ENCODE data around the gene CLSTN1.
A peak's percentile ranks its signal among the peaks of the same experiment; 100 is the strongest.

Gene CLSTN1

DNA sequence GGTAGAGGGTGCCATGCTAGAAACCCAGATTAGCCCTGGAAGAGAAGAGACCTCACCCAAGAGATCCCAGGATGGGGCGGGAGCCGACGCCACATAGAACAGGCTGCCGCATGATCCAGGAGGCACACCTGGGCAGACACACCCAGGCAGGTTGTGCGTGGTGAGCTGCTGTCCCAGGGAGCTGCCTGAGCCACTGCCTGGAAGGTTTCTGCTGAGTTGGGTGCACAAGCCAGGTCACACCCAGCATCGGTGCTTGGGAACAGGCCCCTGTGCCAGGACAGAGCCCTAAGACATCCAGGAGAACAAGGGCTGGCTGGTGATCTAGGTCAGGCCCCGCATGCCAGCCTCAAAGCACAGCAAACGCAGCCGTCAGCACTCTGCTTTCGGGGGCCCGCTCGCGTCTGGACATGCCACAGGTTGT, 46.1 kb upstream of the CLSTN1 start:
- peak; percentile 41 for DNase-seq (ENCODE audit: low spot score)
- CTCF ChIA-PET: interaction anchor here (0.6 to 1.1 kb wide), 3 partner anchors 9 to 93 kb away, joined by 3 to 12 read pairs (median 4); no protein-coding TSS in a partner anchor
- H3K27ac ChIP-seq: peak overlapping the region; percentile 77
- TF ChIP-seq CTCF (conservative IDR thresholded peaks at IDR 0.05; ENCODE audit: low read depth): no peak
- POLR2A ChIA-PET (ENCODE audit: low non-redundant PET): no interaction called here

- H3K27ac ChIP-seq: peak overlapping the region; percentile 77
- ChIA-PET POLR2A (ENCODE audit: low non-redundant PET) (no interaction called here), CTCF (interaction anchor here (0.6 to 1.9 kb wide), 10 partner anchors 10 to 239 kb away, joined by 3 to 8 read pairs (median 3); no protein-coding TSS in a partner anchor)
- no peak for TF ChIP-seq CTCF (conservative IDR thresholded peaks at IDR 0.05; ENCODE audit: low read depth)
- no peak for DNase-seq (ENCODE audit: low spot score)
Observed at GRCh38 chr1:9868244-9868590, 44.5 kb upstream of the CLSTN1 start.

DNA sequence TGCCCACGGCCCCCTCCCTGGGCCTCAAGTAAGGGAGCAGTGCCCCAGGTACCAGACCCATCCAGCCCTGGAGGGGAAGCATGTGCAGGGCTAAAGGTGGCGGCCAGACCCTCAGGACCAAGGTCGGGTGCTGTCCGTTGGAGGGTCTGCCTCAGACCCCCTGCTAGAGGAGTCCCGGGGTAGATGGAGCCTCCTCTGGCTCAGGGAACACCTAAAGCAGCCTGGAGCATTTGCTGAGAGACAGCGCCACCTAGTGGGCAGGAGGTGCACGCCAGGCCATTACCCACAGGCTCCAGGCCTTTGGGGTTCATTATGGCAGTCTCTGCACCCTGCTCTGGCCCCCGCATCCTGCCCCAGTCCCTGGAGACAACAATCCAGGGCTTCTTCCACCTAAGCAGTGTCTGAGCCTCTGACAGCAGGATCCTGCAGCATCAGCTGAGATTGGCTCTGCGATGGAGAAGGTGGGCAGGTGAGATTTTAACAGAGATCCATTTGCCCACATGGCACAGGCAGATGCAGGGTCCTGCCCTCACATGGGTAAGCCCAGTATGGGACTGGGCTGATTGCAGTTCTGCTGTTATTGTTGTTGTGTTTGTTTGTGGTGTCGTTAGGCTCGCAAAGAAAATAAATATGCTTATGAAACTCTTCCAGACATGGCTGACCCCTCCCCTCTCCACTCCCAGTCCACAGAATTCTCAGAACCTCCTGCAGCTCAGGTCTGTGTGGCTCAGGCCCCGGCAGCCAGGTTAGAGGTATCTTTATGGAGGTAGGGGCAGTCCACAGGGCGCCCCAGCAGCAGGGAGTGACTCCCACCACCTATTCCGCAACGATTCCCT, 43.9 kb upstream of the CLSTN1 start:
- POLR2A ChIA-PET (ENCODE audit: low non-redundant PET): no interaction called here
- TF ChIP-seq CTCF (conservative IDR thresholded peaks at IDR 0.05; ENCODE audit: low read depth): peak; percentile 92
- CTCF ChIA-PET: interaction anchor here (0.6 to 1.9 kb wide), 9 partner anchors 11 to 238 kb away, joined by 3 to 8 read pairs (median 3); no protein-coding TSS in a partner anchor
- H3K27ac ChIP-seq: peak overlapping the region; percentile 77
- peak; percentile 72 for DNase-seq (ENCODE audit: low spot score)

DNA sequence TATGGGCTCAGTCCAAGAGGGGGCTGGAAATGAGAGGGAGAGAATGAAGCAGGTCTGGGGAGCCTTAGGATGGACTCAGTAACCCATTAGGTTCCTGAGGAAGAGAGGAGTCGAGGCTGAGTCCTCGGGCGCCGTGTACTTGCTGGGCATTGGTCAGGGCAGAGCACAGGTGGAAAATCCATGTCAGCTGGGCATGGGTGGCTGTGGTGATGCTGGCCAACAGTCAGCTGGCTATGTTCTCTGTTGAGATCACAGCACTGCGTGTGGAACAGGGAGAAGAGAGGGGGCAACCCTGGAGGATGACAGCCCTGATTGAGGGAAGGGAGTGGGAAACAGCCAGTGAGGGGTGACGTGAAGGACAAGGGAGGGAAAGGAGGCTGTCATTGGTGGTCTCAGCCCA, 43.1 kb upstream of the CLSTN1 start:
- POLR2A ChIA-PET (ENCODE audit: low non-redundant PET): interaction anchor here (0.7 kb wide), 1 partner anchor 91 kb away, joined by 5 read pairs; no protein-coding TSS in a partner anchor

GRCh38 chr1:9865724-9866123, 42.0 kb upstream of the CLSTN1 start:
- CTCF ChIA-PET: interaction anchor here (0.6 to 1.1 kb wide), 3 partner anchors 22 to 526 kb away, joined by 3 to 10 read pairs (median 4); no protein-coding TSS in a partner anchor
- POLR2A ChIA-PET (ENCODE audit: low non-redundant PET): no interaction called here
- no peak for TF ChIP-seq CTCF (conservative IDR thresholded peaks at IDR 0.05; ENCODE audit: low read depth)
- H3K27ac ChIP-seq: peak overlapping the region; percentile 77
- no peak for DNase-seq (ENCODE audit: low spot score)

More for the DNA sequence above, 43.1 kb upstream of the CLSTN1 start:
- no peak for TF ChIP-seq CTCF (conservative IDR thresholded peaks at IDR 0.05; ENCODE audit: low read depth)
- no peak for DNase-seq (ENCODE audit: low spot score)
- CTCF ChIA-PET: interaction anchor here (0.6 to 1.1 kb wide), 2 partner anchors 12 to 82 kb away, joined by 3 to 4 read pairs; no protein-coding TSS in a partner anchor
- H3K27ac ChIP-seq: peak overlapping the region; percentile 77

DNA sequence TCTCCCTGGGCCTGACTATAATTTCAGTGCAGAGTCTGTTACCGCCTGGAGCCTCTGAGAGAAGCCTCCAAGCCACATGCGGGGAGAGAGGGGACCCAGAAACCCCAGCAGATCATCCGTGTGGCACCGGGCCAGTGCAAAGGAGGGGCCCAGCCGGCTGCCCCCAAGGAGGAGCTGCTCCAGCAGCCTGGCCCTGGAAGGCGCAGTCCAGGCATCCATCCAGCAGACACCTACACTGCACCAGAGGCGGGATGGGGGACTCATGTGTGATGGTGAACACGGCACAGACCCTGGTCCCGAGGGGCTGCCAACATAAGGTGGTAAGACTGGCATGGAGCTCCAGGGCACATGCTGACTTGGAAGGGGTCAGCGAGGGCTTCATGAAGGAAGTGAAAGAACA, 39.6 kb upstream of the CLSTN1 start:
- POLR2A ChIA-PET (ENCODE audit: low non-redundant PET): no interaction called here
- DNase-seq (ENCODE audit: low spot score): no peak
- H3K27ac ChIP-seq: peak overlapping the region; percentile 38
- CTCF ChIA-PET: interaction anchor here (0.6 to 1.3 kb wide), 3 partner anchors 20 to 82 kb away, joined by 3 to 4 read pairs (median 3); no protein-coding TSS in a partner anchor
- TF ChIP-seq CTCF (conservative IDR thresholded peaks at IDR 0.05; ENCODE audit: low read depth): no peak

All from RWPE1 (cell line).